SK-N-SH treated with all-trans-retinoic acid at 6 μM for 48 hours (cell line): ENCODE measurements around the gene SLC12A9.

Experiments
- ARNTL ChIP-seq: fragments of 450-650 bp; formaldehyde crosslinking; IDR thresholded peaks from 2 replicates; pipeline ENCODE4 v1.5.0; 2020; ENCODE audit warnings: low read depth, mild to moderate bottlenecking, moderate library complexity, borderline replicate concordance
- ZFP30 ChIP-seq: fragments of 450-650 bp; formaldehyde crosslinking; IDR thresholded peaks from 2 replicates; pipeline ENCODE4 v1.5.0; 2022; ENCODE audit warnings: mild to moderate bottlenecking, moderate library complexity
- ZNF70 ChIP-seq: fragments of 450-650 bp; formaldehyde crosslinking; IDR thresholded peaks from 2 replicates; pipeline ENCODE4 v1.5.0; 2020; ENCODE audit warnings: mild to moderate bottlenecking, moderate library complexity
- TF ChIP-seq, protein P1 (sequence below): fragments of 250-450 bp; sonication (Bioruptor Pico); IDR thresholded peaks from 2 replicates; pipeline ENCODE4 v1.8.0; 2020; ENCODE audit warnings: mild to moderate bottlenecking, moderate library complexity, borderline replicate concordance

DNA sequence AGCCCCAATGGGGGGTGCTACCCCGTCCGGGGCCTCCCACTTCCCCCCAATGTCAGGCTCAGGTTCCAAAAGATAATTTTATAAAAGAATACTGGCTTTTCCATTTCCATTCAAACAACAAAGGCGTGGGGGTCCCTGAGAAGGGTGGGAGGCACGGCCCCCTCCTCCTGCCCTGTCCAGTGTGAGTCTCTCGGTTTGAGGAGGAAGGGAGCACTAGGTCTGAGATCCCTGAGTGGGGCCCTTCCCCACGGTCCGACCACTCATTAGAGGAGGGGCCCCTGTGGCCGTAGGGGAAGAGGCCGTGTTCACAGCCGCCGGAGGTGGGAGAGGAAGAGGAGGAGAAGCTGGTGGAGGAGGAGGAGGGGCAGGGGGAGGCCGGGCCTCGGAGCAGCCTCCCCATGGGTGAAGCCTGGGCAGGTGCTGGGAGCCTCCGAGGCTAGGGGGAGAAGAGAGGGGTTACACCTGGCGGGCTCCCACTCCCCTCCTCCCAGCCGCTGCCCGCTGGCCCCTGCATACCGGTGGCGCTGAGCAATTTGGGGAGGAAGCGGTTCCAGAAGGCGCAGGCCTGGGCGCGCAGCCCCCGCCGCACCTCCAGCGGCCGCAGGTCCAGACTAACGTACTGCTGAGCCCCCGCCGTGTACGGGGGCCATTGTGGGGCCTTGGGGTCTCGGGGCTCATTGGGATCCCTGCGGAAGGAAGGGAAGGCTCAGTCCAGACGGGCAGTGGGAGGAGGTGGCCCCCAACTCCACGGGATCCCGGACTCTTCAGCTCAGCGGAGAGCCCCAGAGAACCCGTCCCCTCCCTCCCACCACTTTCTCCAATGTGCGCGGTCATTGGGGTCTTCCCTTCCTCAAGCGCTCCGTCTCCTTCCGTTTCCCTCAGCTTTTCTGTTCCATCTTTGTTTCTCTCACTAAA, 38.4 kb downstream of the SLC12A9 start:
- TF ChIP-seq ZNF70 (no peak), ZFP30 (CRISPR knock-in tag) (no peak), ARNTL (CRISPR knock-in tag) (no peak)
- TF ChIP-seq, protein P1, sequence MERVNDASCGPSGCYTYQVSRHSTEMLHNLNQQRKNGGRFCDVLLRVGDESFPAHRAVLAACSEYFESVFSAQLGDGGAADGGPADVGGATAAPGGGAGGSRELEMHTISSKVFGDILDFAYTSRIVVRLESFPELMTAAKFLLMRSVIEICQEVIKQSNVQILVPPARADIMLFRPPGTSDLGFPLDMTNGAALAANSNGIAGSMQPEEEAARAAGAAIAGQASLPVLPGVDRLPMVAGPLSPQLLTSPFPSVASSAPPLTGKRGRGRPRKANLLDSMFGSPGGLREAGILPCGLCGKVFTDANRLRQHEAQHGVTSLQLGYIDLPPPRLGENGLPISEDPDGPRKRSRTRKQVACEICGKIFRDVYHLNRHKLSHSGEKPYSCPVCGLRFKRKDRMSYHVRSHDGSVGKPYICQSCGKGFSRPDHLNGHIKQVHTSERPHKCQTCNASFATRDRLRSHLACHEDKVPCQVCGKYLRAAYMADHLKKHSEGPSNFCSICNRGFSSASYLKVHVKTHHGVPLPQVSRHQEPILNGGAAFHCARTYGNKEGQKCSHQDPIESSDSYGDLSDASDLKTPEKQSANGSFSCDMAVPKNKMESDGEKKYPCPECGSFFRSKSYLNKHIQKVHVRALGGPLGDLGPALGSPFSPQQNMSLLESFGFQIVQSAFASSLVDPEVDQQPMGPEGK (CRISPR knock-in tag), result no peak
